ENCODE measurements around the gene FGD4. TPM values are rescaled to one million over a fixed set of nuclear protein-coding genes. Genes with fewer than 3 reads are reported as not detected.
"Not testable (repeated sequence)": the region's sequence is repeated elsewhere in the genome, so short reads cannot be mapped to it uniquely, and the experiment has no call there.

FGD4 gene
- total RNA-seq, 2 experiments from 2014 or later, result 0.61 to 0.76 TPM

- no peak overlapping the region for H3K4me3 Mint-ChIP-seq
- H3K4me1 Mint-ChIP-seq, result peaks cover 2% of the 10 kb centered on the region
- H3K27me3 Mint-ChIP-seq, result no peaks in the 10 kb centered on the region
- CTCF ChIA-PET, result no interaction called here
- DNase-seq (no peak), ATAC-seq (no peak)
- no peaks in the 10 kb centered on the region for H3K36me3 Mint-ChIP-seq
- H3K9me3 Mint-ChIP-seq (ENCODE audit: low read depth), result no peaks in the 10 kb centered on the region
- H3K27ac Mint-ChIP-seq, result no peak overlapping the region
These were observed 97.6 kb downstream of the FGD4 start for GRCh38 chr12:32496946-32497345.

DNA sequence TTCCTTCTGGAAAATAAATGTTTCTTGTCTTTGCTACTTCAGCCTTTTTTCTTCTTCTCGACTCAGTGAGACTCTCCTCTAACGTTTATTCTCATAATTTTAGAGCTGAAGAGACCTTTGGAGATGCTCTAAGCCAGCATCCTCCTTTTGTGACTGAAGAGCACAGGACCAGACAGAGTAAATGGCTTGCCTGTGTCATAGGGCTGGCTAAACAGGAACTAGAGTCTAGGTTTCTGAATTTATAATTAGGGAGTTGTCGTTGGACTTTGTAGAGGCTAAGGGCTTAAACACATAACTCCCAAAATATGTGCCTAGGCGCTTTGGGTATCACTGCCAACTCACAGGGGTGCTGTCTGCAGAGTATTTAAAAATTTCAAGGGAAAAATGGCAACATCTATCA is 98.5 kb downstream of the FGD4 start:
- H3K4me3 Mint-ChIP-seq, result no peak overlapping the region
- H3K27ac Mint-ChIP-seq, result no peak overlapping the region
- H3K27me3 Mint-ChIP-seq, result no peaks in the 10 kb centered on the region
- no peaks in the 10 kb centered on the region for H3K36me3 Mint-ChIP-seq
- H3K9me3 Mint-ChIP-seq (ENCODE audit: low read depth), result no peaks in the 10 kb centered on the region
- DNase-seq (no peak), ATAC-seq (no peak)
- peaks cover 2% of the 10 kb centered on the region for H3K4me1 Mint-ChIP-seq
- CTCF ChIA-PET, result interaction anchor here (1.0 kb wide), 1 partner anchor 13 kb away, joined by 3 read pairs; no protein-coding TSS in a partner anchor

DNA sequence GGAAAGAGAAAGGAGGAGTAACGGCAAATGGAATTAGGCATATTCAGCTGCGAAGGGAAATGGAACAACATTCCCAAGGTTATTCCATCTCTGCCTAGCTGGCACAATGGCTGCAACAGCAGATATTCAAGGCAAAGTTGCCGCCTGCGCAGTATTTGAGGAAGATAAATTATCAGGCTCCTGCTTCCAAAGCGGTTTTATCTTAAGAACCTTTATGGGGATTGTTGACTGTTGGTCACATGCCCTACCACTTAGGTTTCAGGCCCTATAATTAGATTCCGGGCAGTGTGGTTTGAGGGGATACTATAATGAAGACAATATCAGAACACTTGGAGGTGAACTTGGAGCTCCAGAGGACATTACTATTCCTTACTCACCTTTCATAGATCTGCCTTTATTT is 99.7 kb downstream of the FGD4 start:
- H3K4me1 Mint-ChIP-seq, result peaks cover 2% of the 10 kb centered on the region
- no peaks in the 10 kb centered on the region for H3K36me3 Mint-ChIP-seq
- no peaks in the 10 kb centered on the region for H3K27me3 Mint-ChIP-seq
- H3K9me3 Mint-ChIP-seq (ENCODE audit: low read depth), result no peaks in the 10 kb centered on the region
- CTCF ChIA-PET, result no interaction called here
- DNase-seq, result no peak
- no peak overlapping the region for H3K4me3 Mint-ChIP-seq
- H3K27ac Mint-ChIP-seq, result no peak overlapping the region
- no peak for ATAC-seq

GRCh38 chr12:32501835-32502333 is 102.5 kb downstream of the FGD4 start:
- Mint-ChIP-seq H3K36me3 (no peaks in the 10 kb centered on the region), H3K4me3 (no peak overlapping the region), H3K4me1 (peaks cover 2% of the 10 kb centered on the region), H3K27ac (no peak overlapping the region), H3K27me3 (no peaks in the 10 kb centered on the region), H3K9me3 (ENCODE audit: low read depth) (no peaks in the 10 kb centered on the region)
- no peak for DNase-seq
- CTCF ChIA-PET, result interaction anchor here (0.6 kb wide), 1 partner anchor 86 kb away, joined by 5 read pairs; no protein-coding TSS in a partner anchor
- ATAC-seq, result no peak

DNA sequence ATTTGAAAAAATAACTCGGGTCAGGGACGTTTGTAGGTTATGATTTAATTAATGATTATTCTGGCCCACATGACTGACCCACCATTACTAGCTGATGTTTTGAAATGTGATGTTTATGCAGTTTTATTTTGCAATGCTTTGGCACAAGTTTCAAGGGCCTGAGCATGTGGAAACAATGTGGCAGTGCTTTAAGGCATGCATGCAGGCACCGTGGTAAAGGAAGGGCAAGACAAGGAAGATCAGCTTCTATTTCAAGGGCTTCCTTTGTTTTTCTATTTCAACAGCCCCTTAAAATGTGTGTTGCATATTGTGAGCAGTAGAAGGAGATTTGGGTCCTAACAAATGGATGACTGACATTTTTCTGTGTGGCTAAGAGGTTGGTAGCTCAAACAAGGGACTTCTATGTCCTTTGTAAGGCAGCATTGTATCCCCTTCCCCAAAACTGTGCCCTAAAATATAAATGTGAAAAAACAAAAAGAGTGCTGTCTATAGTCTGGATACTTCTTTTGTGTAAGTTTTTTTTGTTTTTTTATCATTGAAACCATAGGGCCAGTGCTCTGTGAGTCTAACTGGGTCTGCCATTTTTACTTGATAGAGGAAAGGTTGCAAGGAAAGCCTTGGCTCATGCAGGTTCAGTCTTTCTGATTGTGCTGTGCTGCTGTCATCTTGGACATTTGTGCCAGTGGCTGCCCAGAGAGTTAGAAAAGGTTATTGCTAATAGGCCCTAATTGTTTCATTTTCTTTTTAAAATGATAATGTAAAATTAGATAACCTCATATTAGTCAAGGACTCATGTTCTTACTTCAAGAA is 103.5 kb downstream of the FGD4 start:
- DNase-seq (no peak), ATAC-seq (no peak)
- CTCF ChIA-PET, result no interaction called here
- no peaks in the 10 kb centered on the region for H3K9me3 Mint-ChIP-seq (ENCODE audit: low read depth)
- no peaks in the 10 kb centered on the region for H3K36me3 Mint-ChIP-seq
- no peak overlapping the region for H3K4me3 Mint-ChIP-seq
- no peaks in the 10 kb centered on the region for H3K27me3 Mint-ChIP-seq
- peaks cover 2% of the 10 kb centered on the region for H3K4me1 Mint-ChIP-seq
- H3K27ac Mint-ChIP-seq, result no peak overlapping the region

- Mint-ChIP-seq H3K27ac (no peak overlapping the region), H3K4me3 (no peak overlapping the region), H3K27me3 (no peaks in the 10 kb centered on the region), H3K9me3 (ENCODE audit: low read depth) (no peaks in the 10 kb centered on the region), H3K4me1 (no peaks in the 10 kb centered on the region), H3K36me3 (no peaks in the 10 kb centered on the region)
- no peak for DNase-seq
- CTCF ChIA-PET, result no interaction called here
- no peak for ATAC-seq
These were observed 104.4 kb downstream of the FGD4 start for GRCh38 chr12:32503730-32504129.

- H3K27ac Mint-ChIP-seq, result no peak overlapping the region
- CTCF ChIA-PET, result no interaction called here
- H3K4me1 Mint-ChIP-seq, result no peaks in the 10 kb centered on the region
- H3K9me3 Mint-ChIP-seq (ENCODE audit: low read depth), result no peaks in the 10 kb centered on the region
- no peaks in the 10 kb centered on the region for H3K27me3 Mint-ChIP-seq
- no peaks in the 10 kb centered on the region for H3K36me3 Mint-ChIP-seq
- H3K4me3 Mint-ChIP-seq, result no peak overlapping the region
- ATAC-seq (no peak), DNase-seq (no peak)
These were observed 105.2 kb downstream of the FGD4 start for GRCh38 chr12:32504591-32504990.

DNA sequence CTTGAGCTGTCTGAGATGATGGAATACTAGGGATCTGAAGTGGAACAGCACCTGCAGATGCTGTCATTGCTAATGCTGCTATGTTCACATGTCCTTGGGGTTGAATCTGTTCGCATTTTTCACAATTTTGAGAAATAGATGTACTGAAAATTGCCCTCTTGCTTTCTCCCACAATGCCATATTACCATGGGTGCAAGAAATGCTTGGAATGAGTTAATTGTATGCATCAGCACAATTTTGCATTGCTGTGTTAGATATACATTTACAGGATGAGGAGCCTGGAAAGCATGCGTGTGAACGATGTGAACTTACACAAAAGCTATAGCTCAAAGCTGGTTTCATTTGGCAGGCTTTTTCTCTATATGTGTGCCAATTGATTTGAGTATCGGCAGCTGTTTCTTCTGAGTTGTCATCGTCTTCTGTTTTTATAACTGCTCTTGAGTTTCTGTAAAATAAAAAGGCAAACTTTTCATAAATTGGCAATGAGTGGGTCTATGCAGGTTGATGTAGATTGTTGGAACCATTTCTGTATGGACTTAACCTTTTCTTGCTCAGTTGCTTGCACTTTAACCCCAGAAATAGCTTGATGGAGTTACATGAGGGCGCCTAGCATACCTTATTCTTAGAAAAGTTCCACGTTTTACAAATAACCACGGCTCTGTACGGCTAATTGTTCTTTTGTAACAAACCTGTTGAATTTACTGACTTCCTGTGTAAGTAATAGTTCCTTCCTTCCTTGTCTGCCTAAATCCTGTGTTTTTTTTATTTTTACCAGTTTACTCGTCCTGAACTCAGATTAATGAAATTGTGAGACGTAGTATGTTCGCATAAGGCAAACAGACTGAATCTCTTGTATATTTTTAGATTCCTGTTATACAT is 105.9 kb downstream of the FGD4 start:
- H3K36me3 Mint-ChIP-seq, result no peaks in the 10 kb centered on the region
- no peak overlapping the region for H3K27ac Mint-ChIP-seq
- no peak overlapping the region for H3K4me3 Mint-ChIP-seq
- ATAC-seq (no peak), DNase-seq (no peak)
- no peaks in the 10 kb centered on the region for H3K9me3 Mint-ChIP-seq (ENCODE audit: low read depth)
- CTCF ChIA-PET, result no interaction called here
- no peaks in the 10 kb centered on the region for H3K4me1 Mint-ChIP-seq
- no peaks in the 10 kb centered on the region for H3K27me3 Mint-ChIP-seq

DNA sequence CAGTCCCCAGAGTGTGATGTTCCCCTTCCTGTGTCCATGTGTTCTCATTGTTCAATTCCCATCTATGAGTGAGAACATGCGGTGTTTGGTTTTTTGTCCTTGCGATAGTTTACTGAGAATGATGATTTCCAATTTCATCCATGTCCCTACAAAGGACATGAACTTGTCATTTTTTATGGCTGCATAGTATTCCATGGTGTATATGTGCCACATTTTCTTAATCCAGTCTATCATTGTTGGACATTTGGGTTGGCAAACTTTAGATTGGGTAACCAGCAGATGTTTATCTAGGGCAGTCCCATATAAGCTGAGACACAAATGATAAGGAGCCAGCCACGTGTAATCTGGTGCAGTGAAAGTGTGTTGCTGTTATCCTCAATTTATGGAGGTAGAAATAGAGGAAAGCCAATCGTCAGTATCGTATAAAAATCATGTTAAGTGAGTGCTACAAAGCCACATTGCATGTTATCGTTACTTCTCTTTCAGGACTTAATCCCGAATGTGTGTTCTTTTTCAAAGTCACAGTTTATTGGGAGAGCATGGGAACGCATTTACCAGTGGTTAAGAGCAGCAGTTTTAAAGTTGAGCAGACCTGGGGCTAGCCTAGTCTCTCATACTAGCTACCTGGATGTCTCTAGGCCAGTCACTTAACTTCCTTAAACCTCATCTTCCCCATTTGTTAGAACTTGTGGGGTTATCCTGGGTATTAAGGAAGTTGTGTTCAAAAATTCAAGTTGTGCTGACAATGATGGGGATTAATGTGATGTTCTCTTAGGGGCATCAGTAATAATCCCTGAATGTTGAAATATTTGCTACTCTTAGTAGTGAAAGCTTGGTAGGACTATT is 108.0 kb downstream of the FGD4 start:
- H3K36me3 Mint-ChIP-seq; H3K4me3 Mint-ChIP-seq; ATAC-seq; H3K9me3 Mint-ChIP-seq (ENCODE audit: low read depth); CTCF ChIA-PET; H3K4me1 Mint-ChIP-seq; H3K27me3 Mint-ChIP-seq; H3K27ac Mint-ChIP-seq; DNase-seq: not testable (repeated sequence)

DNA sequence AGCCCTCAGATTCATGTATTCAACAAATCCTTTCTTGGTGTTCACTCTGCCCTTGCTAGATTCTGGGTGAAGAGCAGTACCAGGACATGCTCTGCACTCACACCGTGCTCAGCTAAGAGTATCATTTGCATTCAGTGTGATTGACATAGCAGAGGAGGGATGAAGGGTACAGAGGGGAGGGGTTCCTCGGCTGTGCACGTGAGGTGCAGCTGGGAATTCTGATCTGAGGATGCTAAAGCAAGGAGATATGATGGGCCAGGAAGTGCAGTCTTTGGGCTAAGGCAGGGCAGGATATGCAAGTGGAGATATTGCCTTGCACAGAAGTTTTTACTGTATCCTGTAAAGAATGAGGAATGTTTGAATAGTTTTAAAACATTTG is 108.6 kb downstream of the FGD4 start:
- Mint-ChIP-seq H3K4me3 (no peak overlapping the region), H3K27me3 (peaks cover 11% of the 10 kb centered on the region), H3K9me3 (ENCODE audit: low read depth) (no peaks in the 10 kb centered on the region), H3K4me1 (no peaks in the 10 kb centered on the region), H3K27ac (no peak overlapping the region), H3K36me3 (no peaks in the 10 kb centered on the region)
- ATAC-seq, result no peak
- no peak for DNase-seq
- CTCF ChIA-PET, result interaction anchor here (1.0 kb wide), 1 partner anchor 21 kb away, joined by 3 read pairs; no protein-coding TSS in a partner anchor

- no peak for DNase-seq
- Mint-ChIP-seq H3K27me3 (peaks cover 17% of the 10 kb centered on the region), H3K9me3 (ENCODE audit: low read depth) (no peaks in the 10 kb centered on the region)
These were observed 109.3 kb downstream of the FGD4 start for GRCh38 chr12:32508626-32509025.

GRCh38 chr12:32509328-32510091 is 110.2 kb downstream of the FGD4 start:
- H3K27me3 Mint-ChIP-seq, result peaks cover 17% of the 10 kb centered on the region
- no peak overlapping the region for H3K27ac Mint-ChIP-seq
- CTCF ChIA-PET, result no interaction called here

More at GRCh38 chr12:32508626-32509025, 109.3 kb downstream of the FGD4 start:
- ATAC-seq, result no peak
- Mint-ChIP-seq H3K27ac (no peak overlapping the region), H3K36me3 (no peaks in the 10 kb centered on the region), H3K4me3 (no peak overlapping the region), H3K4me1 (no peaks in the 10 kb centered on the region)
- CTCF ChIA-PET, result interaction anchor here (1.0 kb wide), 1 partner anchor 22 kb away, joined by 3 read pairs; no protein-coding TSS in a partner anchor

More at GRCh38 chr12:32509328-32510091, 110.2 kb downstream of the FGD4 start:
- Mint-ChIP-seq H3K9me3 (ENCODE audit: low read depth) (no peaks in the 10 kb centered on the region), H3K4me3 (no peak overlapping the region), H3K4me1 (no peaks in the 10 kb centered on the region), H3K36me3 (no peaks in the 10 kb centered on the region)
- DNase-seq, result no peak
- no peak for ATAC-seq
